HG03521 (cell line): Measurements from ENCODE around the gene NKIRAS1.
"Not testable (repeated sequence)": the region's sequence is repeated elsewhere in the genome, so short reads cannot be mapped to it uniquely, and the experiment has no call there.

ENCODE experiments used
- ATAC-seq: cut with Tn5 transposase; IDR thresholded peaks from one replicate; pipeline ENCODE4 v1.9.1; 2021; ENCODE audit warnings: mild to moderate bottlenecking, moderate library complexity; ENCODE audit not compliant: unreplicated experiment

Gene NKIRAS1

GRCh38 chr3:23911397-23911796 is 5.4 kb downstream of the NKIRAS1 start:
- ATAC-seq: no peak

GRCh38 chr3:23909341-23909740 is 7.4 kb downstream of the NKIRAS1 start:
- no peak for ATAC-seq

- no peak for ATAC-seq
These were observed 12.2 kb downstream of the NKIRAS1 start for GRCh38 chr3:23904545-23904944.

GRCh38 chr3:23900744-23901143 is 16.0 kb downstream of the NKIRAS1 start:
- ATAC-seq: no peak

GRCh38 chr3:23895181-23895580 is 21.6 kb downstream of the NKIRAS1 start:
- ATAC-seq: no peak

- ATAC-seq: no peak
These were observed 22.3 kb downstream of the NKIRAS1 start for GRCh38 chr3:23894254-23895061.

- ATAC-seq: no peak
These were observed 26.8 kb downstream of the NKIRAS1 start for GRCh38 chr3:23889950-23890349.

GRCh38 chr3:23889386-23889785 is 27.4 kb downstream of the NKIRAS1 start:
- no peak for ATAC-seq

- ATAC-seq: no peak
These were observed 28.1 kb downstream of the NKIRAS1 start for GRCh38 chr3:23888617-23889228.

- ATAC-seq: no peak
These were observed 30.5 kb downstream of the NKIRAS1 start for GRCh38 chr3:23886311-23886710.

GRCh38 chr3:23885210-23885609 is 31.6 kb downstream of the NKIRAS1 start:
- no peak for ATAC-seq

GRCh38 chr3:23884481-23884880 is 32.3 kb downstream of the NKIRAS1 start:
- no peak for ATAC-seq

- ATAC-seq: no peak
These were observed 34.3 kb downstream of the NKIRAS1 start for GRCh38 chr3:23882487-23882918.

- ATAC-seq: not testable (repeated sequence)
These were observed 34.8 kb downstream of the NKIRAS1 start for GRCh38 chr3:23881993-23882392.

GRCh38 chr3:23880703-23881339 is 36.0 kb downstream of the NKIRAS1 start:
- no peak for ATAC-seq

GRCh38 chr3:23879485-23879884 is 37.3 kb downstream of the NKIRAS1 start:
- no peak for ATAC-seq

- ATAC-seq: no peak
These were observed 39.3 kb downstream of the NKIRAS1 start for GRCh38 chr3:23877329-23877980.

GRCh38 chr3:23876923-23877322 is 39.9 kb downstream of the NKIRAS1 start:
- no peak for ATAC-seq

GRCh38 chr3:23875113-23875725 is 41.6 kb downstream of the NKIRAS1 start:
- no peak for ATAC-seq

- ATAC-seq: no peak
These were observed 42.3 kb downstream of the NKIRAS1 start for GRCh38 chr3:23874359-23875112.
